HCT116 (cell line): ENCODE data around the gene MGA. TPM values are rescaled to one million over a fixed set of nuclear protein-coding genes. Genes with fewer than 3 reads are reported as not detected.

Experiments
- ATAC-seq: fragments of 200-7000 bp; cut with Tn5 transposase; 2 replicates; pipeline ENCODE4 v1.9.1; 2020; ENCODE audit warnings: mild to moderate bottlenecking, moderate library complexity
- BruUV-seq: library from RNA; stranded (reverse); fragments of 400-500 nt; replicated peaks from 2 replicates; lab custom pipeline; 2021; lab: Mats Ljungman, UMichigan
- CTCF ChIA-PET: fragments of 300-600 bp; sonication (Branson Sonifier 250); formaldehyde crosslinking; loops from one replicate; lab custom pipeline; 2021; ENCODE audit warnings: antibody characterized with exemption; lab: Charles Lee
- POLR2A ChIA-PET: fragments of 300-600, 350-600 bp; sonication (Branson Sonifier 250); formaldehyde crosslinking; loops from one replicate; lab custom pipeline; 2021; ENCODE audit warnings: antibody characterized with exemption; lab: Charles Lee
- RAD21 ChIA-PET, 2 experiments: fragments of 300-600 bp; sonication (Branson Sonifier 250); formaldehyde crosslinking; loops; one replicate each; lab custom pipeline; 2023; ENCODE audit warnings: low total read pairs in 2 of 2; ENCODE audit not compliant: uncharacterized antibody in 2 of 2, unreplicated experiment in 2 of 2, low non-redundant PET in 1 of 2; lab: Charles Lee
- DNase-seq: peaks from one replicate; pipeline ENCODE4 v3.0.0-alpha.2; 2010; ENCODE audit warnings: low read depth, low spot score
- H2AFZ ChIP-seq: fragments of 200-600 bp; shearing (Covaris generic), sonication (generic); 2 replicates; pipeline ENCODE4 v1.6.1; 2017; ENCODE audit warnings: low read depth, mixed run types, mixed read lengths, antibody characterized with exemption, low read length; ENCODE audit not compliant: poor library complexity, severe bottlenecking
- H3K27ac ChIP-seq: 2 replicates; pipeline ENCODE4 v1.5.1; 2012; ENCODE audit warnings: low read depth, low read length
- H3K27me3 ChIP-seq: fragments of 200-600 bp; sonication (generic); 2 replicates; pipeline ENCODE4 v1.6.1; 2016; ENCODE audit warnings: mixed run types, low read length, mixed read lengths; ENCODE audit not compliant: insufficient read depth
- H3K36me3 ChIP-seq, 2 experiments: fragments of 200-500 bp in 1 of 2; fragments of 200-600 bp in 1 of 2; sonication (Bioruptor generic) in 1 of 2; sonication (generic) in 1 of 2; 2 replicates each; pipeline versions ENCODE4 v1.5.1 to v1.6.1; 2014 to 2016; ENCODE audit warnings: low read length in 2 of 2, inconsistent platforms in 1 of 2, mixed read lengths in 1 of 2, mixed run types in 1 of 2; ENCODE audit not compliant: insufficient read depth in 2 of 2, control insufficient read depth in 1 of 2
- H3K4me1 ChIP-seq, 2 experiments: fragments of 200-600 bp in 1 of 2; sonication (generic) in 1 of 2; 2 replicates each; pipeline versions ENCODE4 v1.5.1 to v1.6.1; 2012 to 2017; ENCODE audit warnings: low read length in 2 of 2, inconsistent platforms in 1 of 2, mild to moderate bottlenecking in 1 of 2, mixed read lengths in 1 of 2, mixed run types in 1 of 2, moderate library complexity in 1 of 2; ENCODE audit not compliant: insufficient read depth in 2 of 2, control insufficient read depth in 1 of 2
- H3K4me2 ChIP-seq: fragments of 200-600 bp; sonication (generic); 2 replicates; pipeline ENCODE4 v1.6.1; 2017; ENCODE audit warnings: mixed run types, low read length, mixed read lengths
- H3K4me3 ChIP-seq, 2 experiments: fragments of 200-600 bp in 1 of 2; sonication (generic) in 1 of 2; replicated peaks in 1 of 2; 2 replicates each; pipeline ENCODE4 v1.5.1; 2011 to 2016; ENCODE audit warnings: low read length in 2 of 2, control low read depth in 1 of 2, low read depth in 1 of 2, mild to moderate bottlenecking in 1 of 2, mixed read lengths in 1 of 2, mixed run types in 1 of 2
- H3K79me2 ChIP-seq: fragments of 200-600 bp; sonication (generic); 2 replicates; pipeline ENCODE4 v1.6.1; 2017; ENCODE audit warnings: mild to moderate bottlenecking, mixed run types, low read length, moderate library complexity, mixed read lengths; ENCODE audit not compliant: insufficient read depth
- H3K9ac ChIP-seq: fragments of 200-600 bp; sonication (generic); 2 replicates; pipeline ENCODE4 v1.6.1; 2016; ENCODE audit warnings: low read length, mixed read lengths
- H3K9me2 ChIP-seq: fragments of 200-600 bp; sonication (generic), shearing (Covaris generic); 2 replicates; pipeline ENCODE4 v1.6.1; 2017; ENCODE audit warnings: mixed run types, mild to moderate bottlenecking, moderate library complexity; ENCODE audit not compliant: insufficient read depth
- H3K9me3 ChIP-seq, 2 experiments: fragments of 200-500 bp in 1 of 2; fragments of 200-600 bp in 1 of 2; sonication (Bioruptor generic) in 1 of 2; sonication (generic) in 1 of 2; 2 replicates each; pipeline ENCODE4 v1.6.1; 2014 to 2017; ENCODE audit warnings: low read length in 2 of 2, mixed read lengths in 2 of 2, inconsistent platforms in 1 of 2, low read depth in 1 of 2, mild to moderate bottlenecking in 1 of 2, mixed run types in 1 of 2, moderate library complexity in 1 of 2; ENCODE audit not compliant: control insufficient read depth in 1 of 2, insufficient read depth in 1 of 2
- H4K20me1 ChIP-seq: fragments of 200-600 bp; sonication (generic), shearing (Covaris generic); 2 replicates; pipeline ENCODE4 v1.6.1; 2017; ENCODE audit warnings: mixed run types, mild to moderate bottlenecking, moderate library complexity; ENCODE audit not compliant: insufficient read depth
- CBX3 ChIP-seq: IDR thresholded peaks from 2 replicates; pipeline ENCODE4 v1.6.1; 2012; ENCODE audit warnings: low read depth
- CEBPB ChIP-seq: IDR thresholded peaks from 2 replicates; pipeline ENCODE4 v1.6.1; 2012; ENCODE audit warnings: low read depth
- CTCF ChIP-seq, 3 experiments: fragments of 200-600 bp in 1 of 3; sonication (generic) in 1 of 3; IDR thresholded peaks in 2 of 3; conservative IDR thresholded peaks in 1 of 3; 2 replicates each; pipeline ENCODE4 v1.5.1; 2012 to 2017; ENCODE audit warnings: low read depth in 2 of 3, low read length in 2 of 3, antibody characterized with exemption in 1 of 3, borderline replicate concordance in 1 of 3, control low read depth in 1 of 3, mild to moderate bottlenecking in 1 of 3, mixed read lengths in 1 of 3, mixed run types in 1 of 3, moderate library complexity in 1 of 3; ENCODE audit not compliant: insufficient read depth in 1 of 3
- EGR1 ChIP-seq: IDR thresholded peaks from 2 replicates; pipeline ENCODE4 v1.6.1; 2012; ENCODE audit warnings: low read depth
- EZH2 ChIP-seq: fragments of 200-600 bp; sonication (generic); IDR thresholded peaks from 2 replicates; pipeline ENCODE4 v1.6.1; 2017; ENCODE audit warnings: antibody characterized with exemption, mixed run types
- EZH2phosphoT487 ChIP-seq: fragments of 200-600 bp; IDR thresholded peaks from 2 replicates; pipeline ENCODE4 v1.6.1; 2018; ENCODE audit warnings: antibody characterized with exemption, borderline replicate concordance
- FOSL1 ChIP-seq: IDR thresholded peaks from 2 replicates; pipeline ENCODE4 v1.6.1; 2012; ENCODE audit warnings: low read depth
- JUND ChIP-seq: IDR thresholded peaks from 2 replicates; pipeline ENCODE4 v1.6.1; 2012
- POLR2A ChIP-seq: IDR thresholded peaks from 2 replicates; pipeline ENCODE4 v1.7.0; 2011; ENCODE audit warnings: borderline replicate concordance; ENCODE audit not compliant: insufficient read depth, insufficient read length; ENCODE audit errors: extremely low read depth
- POLR2AphosphoS5 ChIP-seq: IDR thresholded peaks from 2 replicates; pipeline ENCODE4 v1.6.1; 2011; ENCODE audit warnings: mild to moderate bottlenecking, low read depth, low read length, moderate library complexity
- SIN3A ChIP-seq: IDR thresholded peaks from 2 replicates; pipeline ENCODE4 v1.6.1; 2012; ENCODE audit warnings: low read depth
- YY1 ChIP-seq: IDR thresholded peaks from 2 replicates; pipeline ENCODE4 v1.6.1; 2011; ENCODE audit warnings: low read length, low read depth, moderate library complexity, mild to moderate bottlenecking; ENCODE audit not compliant: insufficient replicate concordance; ENCODE audit errors: extremely low read depth
- ZFX ChIP-seq: fragments of 450-650 bp; IDR thresholded peaks from 2 replicates; pipeline ENCODE4 v1.6.1; 2017
- ZNF274 ChIP-seq: fragments of 200-500 bp; sonication (Bioruptor generic); IDR thresholded peaks from 2 replicates; pipeline ENCODE4 v1.6.1; 2014; ENCODE audit warnings: mild to moderate bottlenecking, low read depth, low read length, inconsistent platforms
- intact Hi-C: fragments of 100-400 bp; cut with micrococcal nuclease; formaldehyde crosslinking; loops from 2 replicates; pipeline ENCODE4 v1.10.0; 2022
- total RNA-seq: library from RNA; stranded (reverse); gene quantifications from one replicate; pipeline ENCODE4 v1.2.1, GENCODE V29; 2021; ENCODE audit not compliant: unreplicated experiment
- TF ChIP-seq, protein P1 (sequence below): IDR thresholded peaks from 2 replicates; pipeline ENCODE4 v1.6.1; 2012
- TF ChIP-seq, protein P2 (sequence below): IDR thresholded peaks from 2 replicates; pipeline ENCODE4 v1.6.1; 2011; ENCODE audit warnings: mild to moderate bottlenecking, low read length, moderate library complexity; ENCODE audit not compliant: insufficient replicate concordance; ENCODE audit errors: extremely low read depth

The MGA gene
- total RNA-seq, 1 experiment from 2014 or later: 28.9 TPM

DNA sequence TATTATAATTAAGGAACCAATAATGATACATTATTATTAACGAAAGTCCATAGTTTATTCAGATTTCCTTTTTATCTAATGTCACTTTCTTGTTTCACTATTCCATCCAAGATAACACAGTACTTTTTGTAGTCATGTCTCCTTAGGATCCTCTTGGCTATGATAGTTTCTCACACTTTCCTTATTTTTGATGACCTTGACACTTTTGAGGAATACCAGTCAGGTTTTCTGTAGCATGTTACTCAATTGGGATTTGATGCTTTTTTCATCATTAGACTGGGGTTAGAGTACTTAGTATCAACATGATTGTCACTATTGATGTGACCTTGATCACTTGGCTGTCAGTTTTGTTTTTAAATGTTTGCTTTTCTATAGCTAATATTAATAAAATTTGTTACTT is 33.0 kb upstream of the MGA start:
- no peaks in the 10 kb centered on the region for H3K79me2 ChIP-seq
- H3K4me1 ChIP-seq: no peaks in the 10 kb centered on the region
- H3K9me3 ChIP-seq: no peaks in the 10 kb centered on the region
- ATAC-seq: no peak
- no peaks in the 10 kb centered on the region for H4K20me1 ChIP-seq
- no peak overlapping the region for H3K4me3 ChIP-seq
- CTCF ChIA-PET: no interaction called here
- TF ChIP-seq CEBPB (no peak), EZH2phosphoT487 (no peak), POLR2A (no peak), EZH2 (no peak), ZFX (no peak), CTCF (IDR thresholded peaks at IDR 0.05 in 2 of 3, conservative IDR thresholded peaks at IDR 0.05 in 1 of 3; ENCODE audit: borderline replicate concordance in 1 of 3, insufficient read depth in 1 of 3, low read depth in 2 of 3, low read length in 2 of 3) (no peak), CBX3 (no peak), EGR1 (no peak), SIN3A (no peak), JUND (no peak), POLR2AphosphoS5 (no peak), FOSL1 (no peak), ZNF274 (no peak), YY1 (no peak)
- TF ChIP-seq, protein P1, sequence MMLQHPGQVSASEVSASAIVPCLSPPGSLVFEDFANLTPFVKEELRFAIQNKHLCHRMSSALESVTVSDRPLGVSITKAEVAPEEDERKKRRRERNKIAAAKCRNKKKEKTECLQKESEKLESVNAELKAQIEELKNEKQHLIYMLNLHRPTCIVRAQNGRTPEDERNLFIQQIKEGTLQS: no peak
- TF ChIP-seq, protein P2, sequence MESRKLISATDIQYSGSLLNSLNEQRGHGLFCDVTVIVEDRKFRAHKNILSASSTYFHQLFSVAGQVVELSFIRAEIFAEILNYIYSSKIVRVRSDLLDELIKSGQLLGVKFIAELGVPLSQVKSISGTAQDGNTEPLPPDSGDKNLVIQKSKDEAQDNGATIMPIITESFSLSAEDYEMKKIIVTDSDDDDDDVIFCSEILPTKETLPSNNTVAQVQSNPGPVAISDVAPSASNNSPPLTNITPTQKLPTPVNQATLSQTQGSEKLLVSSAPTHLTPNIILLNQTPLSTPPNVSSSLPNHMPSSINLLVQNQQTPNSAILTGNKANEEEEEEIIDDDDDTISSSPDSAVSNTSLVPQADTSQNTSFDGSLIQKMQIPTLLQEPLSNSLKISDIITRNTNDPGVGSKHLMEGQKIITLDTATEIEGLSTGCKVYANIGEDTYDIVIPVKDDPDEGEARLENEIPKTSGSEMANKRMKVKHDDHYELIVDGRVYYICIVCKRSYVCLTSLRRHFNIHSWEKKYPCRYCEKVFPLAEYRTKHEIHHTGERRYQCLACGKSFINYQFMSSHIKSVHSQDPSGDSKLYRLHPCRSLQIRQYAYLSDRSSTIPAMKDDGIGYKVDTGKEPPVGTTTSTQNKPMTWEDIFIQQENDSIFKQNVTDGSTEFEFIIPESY: no peak
- H3K9ac ChIP-seq: no peak overlapping the region
- H3K36me3 ChIP-seq: no peaks in the 10 kb centered on the region
- H2AFZ ChIP-seq: no peak overlapping the region
- POLR2A ChIA-PET: no interaction called here
- H3K4me2 ChIP-seq: no peak overlapping the region
- RAD21 ChIA-PET: no interaction called here
- intact Hi-C loops: no loop called here
- no peak overlapping the region for H3K27ac ChIP-seq
- DNase-seq: no peak
- no peaks in the 10 kb centered on the region for H3K9me2 ChIP-seq
- H3K27me3 ChIP-seq: no peaks in the 10 kb centered on the region
- BruUV-seq: no TSS peak
